Measurements from ENCODE around the gene SLC22A15. TPM values are rescaled to one million over a fixed set of nuclear protein-coding genes. Genes with fewer than 3 reads are reported as not detected.

Gene SLC22A15
- polyA plus RNA-seq, 2 of the 4 experiments (the other 2 are of a cell fraction) = 0.81 to 2.5 TPM

DNA sequence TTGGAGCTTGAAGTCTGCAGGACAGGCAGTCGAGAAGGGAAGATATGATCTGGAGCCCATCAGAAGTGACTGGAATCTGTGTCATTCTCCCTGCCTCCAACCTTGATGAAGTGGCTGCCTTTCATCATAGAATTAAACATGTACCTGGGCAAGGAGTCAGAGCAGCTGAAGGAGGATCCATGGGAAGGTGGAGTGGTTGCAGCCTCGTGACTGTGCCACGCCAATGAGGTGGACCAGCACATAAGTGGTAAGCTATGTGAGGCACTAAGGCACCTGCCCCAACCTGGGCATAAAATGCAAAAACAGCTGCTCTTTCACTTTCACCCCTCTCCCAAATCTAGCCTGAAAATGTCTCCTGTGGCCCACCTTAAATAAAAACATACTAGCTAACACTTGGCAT lies 7.3 kb downstream of the SLC22A15 start:
- CTCF ChIA-PET = interaction anchor here (0.6 to 3.0 kb wide), 3 partner anchors 63 to 375 kb away, joined by 3 to 11 read pairs (median 3); no protein-coding TSS in a partner anchor
- Histone ChIP-seq H3K9me3 (no peaks in the 10 kb centered on the region), H3K4me3 (no peak overlapping the region), H3K4me1 (peaks cover 2% of the 10 kb centered on the region; the same call in 2 of the 3 replicates), H3K4me2 (no peak overlapping the region), H3K27ac (no peak overlapping the region)
- FAIRE-seq (no peak), DNase-seq (ENCODE audit: low read depth in 1 of 2, low spot score in 1 of 2) (no peak), ATAC-seq (no peak)
- TF ChIP-seq TP53 (CRISPR knock-in tag; IDR thresholded peaks at IDR 0.05) (no peak), MAZ (IDR thresholded peaks at IDR 0.05; ENCODE audit: borderline replicate concordance, low read depth, low read length) (no peak), RCOR1 (IDR thresholded peaks at IDR 0.05; ENCODE audit: low read depth, low read length) (no peak), MAFK (IDR thresholded peaks at IDR 0.05; ENCODE audit: partially characterized antibody) (no peak)
- TF ChIP-seq, protein P1, sequence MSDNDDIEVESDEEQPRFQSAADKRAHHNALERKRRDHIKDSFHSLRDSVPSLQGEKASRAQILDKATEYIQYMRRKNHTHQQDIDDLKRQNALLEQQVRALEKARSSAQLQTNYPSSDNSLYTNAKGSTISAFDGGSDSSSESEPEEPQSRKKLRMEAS (IDR thresholded peaks at IDR 0.05) = no peak
- TF ChIP-seq, protein P2, sequence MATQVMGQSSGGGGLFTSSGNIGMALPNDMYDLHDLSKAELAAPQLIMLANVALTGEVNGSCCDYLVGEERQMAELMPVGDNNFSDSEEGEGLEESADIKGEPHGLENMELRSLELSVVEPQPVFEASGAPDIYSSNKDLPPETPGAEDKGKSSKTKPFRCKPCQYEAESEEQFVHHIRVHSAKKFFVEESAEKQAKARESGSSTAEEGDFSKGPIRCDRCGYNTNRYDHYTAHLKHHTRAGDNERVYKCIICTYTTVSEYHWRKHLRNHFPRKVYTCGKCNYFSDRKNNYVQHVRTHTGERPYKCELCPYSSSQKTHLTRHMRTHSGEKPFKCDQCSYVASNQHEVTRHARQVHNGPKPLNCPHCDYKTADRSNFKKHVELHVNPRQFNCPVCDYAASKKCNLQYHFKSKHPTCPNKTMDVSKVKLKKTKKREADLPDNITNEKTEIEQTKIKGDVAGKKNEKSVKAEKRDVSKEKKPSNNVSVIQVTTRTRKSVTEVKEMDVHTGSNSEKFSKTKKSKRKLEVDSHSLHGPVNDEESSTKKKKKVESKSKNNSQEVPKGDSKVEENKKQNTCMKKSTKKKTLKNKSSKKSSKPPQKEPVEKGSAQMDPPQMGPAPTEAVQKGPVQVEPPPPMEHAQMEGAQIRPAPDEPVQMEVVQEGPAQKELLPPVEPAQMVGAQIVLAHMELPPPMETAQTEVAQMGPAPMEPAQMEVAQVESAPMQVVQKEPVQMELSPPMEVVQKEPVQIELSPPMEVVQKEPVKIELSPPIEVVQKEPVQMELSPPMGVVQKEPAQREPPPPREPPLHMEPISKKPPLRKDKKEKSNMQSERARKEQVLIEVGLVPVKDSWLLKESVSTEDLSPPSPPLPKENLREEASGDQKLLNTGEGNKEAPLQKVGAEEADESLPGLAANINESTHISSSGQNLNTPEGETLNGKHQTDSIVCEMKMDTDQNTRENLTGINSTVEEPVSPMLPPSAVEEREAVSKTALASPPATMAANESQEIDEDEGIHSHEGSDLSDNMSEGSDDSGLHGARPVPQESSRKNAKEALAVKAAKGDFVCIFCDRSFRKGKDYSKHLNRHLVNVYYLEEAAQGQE (IDR thresholded peaks at IDR 0.05) = no peak
- TF ChIP-seq, protein P3, sequence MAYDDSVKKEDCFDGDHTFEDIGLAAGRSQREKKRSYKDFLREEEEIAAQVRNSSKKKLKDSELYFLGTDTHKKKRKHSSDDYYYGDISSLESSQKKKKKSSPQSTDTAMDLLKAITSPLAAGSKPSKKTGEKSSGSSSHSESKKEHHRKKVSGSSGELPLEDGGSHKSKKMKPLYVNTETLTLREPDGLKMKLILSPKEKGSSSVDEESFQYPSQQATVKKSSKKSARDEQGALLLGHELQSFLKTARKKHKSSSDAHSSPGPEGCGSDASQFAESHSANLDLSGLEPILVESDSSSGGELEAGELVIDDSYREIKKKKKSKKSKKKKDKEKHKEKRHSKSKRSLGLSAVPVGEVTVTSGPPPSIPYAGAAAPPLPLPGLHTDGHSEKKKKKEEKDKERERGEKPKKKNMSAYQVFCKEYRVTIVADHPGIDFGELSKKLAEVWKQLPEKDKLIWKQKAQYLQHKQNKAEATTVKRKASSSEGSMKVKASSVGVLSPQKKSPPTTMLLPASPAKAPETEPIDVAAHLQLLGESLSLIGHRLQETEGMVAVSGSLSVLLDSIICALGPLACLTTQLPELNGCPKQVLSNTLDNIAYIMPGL (CRISPR knock-in tag; IDR thresholded peaks at IDR 0.05; ENCODE audit: borderline replicate concordance) = no peak
- POLR2A ChIA-PET = no interaction called here
- 83% methylated on average over 1 of the region's 3 CpGs for WGBS (ENCODE audit: missing lambda C conversion rate)

DNA sequence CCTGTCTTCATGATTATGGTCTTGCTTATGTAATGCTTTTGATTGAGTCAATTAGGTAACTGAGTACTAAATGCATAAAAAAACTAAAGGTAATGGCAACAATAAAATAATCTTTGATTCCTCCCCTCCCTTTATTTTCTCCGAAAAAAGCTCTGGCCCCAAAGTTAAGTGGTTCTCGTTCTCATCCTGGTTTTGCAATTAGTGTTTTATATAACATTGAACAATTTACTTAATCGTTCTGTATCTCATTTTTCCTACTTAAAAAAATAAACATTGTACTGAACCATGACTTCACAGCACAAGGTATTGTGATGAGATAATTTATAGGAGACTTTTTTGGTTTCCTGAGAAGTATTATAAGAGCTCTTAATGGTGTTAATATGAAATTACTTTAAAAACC lies 11.3 kb downstream of the SLC22A15 start:
- no peak overlapping the region for H3K27ac ChIP-seq
- no peaks in the 10 kb centered on the region for H3K4me1 ChIP-seq
- WGBS (ENCODE audit: missing lambda C conversion rate) = 73% methylated on average over 3 of the region's 3 CpGs
- no peak for ATAC-seq
- POLR2A ChIA-PET = no interaction called here
- CTCF ChIA-PET = no interaction called here
- no peak overlapping the region for H3K4me2 ChIP-seq
- H3K4me3 ChIP-seq = no peak overlapping the region
- no peak for FAIRE-seq
- TF ChIP-seq TFCP2L1 (CRISPR knock-in tag; IDR thresholded peaks at IDR 0.05) (no peak), MYC (IDR thresholded peaks at IDR 0.05; ENCODE audit: borderline replicate concordance, low read length) (no peak), KDM1A (IDR thresholded peaks at IDR 0.05; ENCODE audit: low read depth) (no peak), GATA3 (IDR thresholded peaks at IDR 0.05; ENCODE audit: borderline replicate concordance) (no peak), POLR2A (IDR thresholded peaks at IDR 0.05; ENCODE audit: low read length) (no peak), FOSL2 (IDR thresholded peaks at IDR 0.05) (no peak), FOSL2 (CRISPR knock-in tag; IDR thresholded peaks at IDR 0.05) (no peak), ZFP36 (IDR thresholded peaks at IDR 0.05; ENCODE audit: borderline replicate concordance, partially characterized antibody) (no peak), EHMT2 (IDR thresholded peaks at IDR 0.05; ENCODE audit: low read depth) (no peak), RARB (CRISPR knock-in tag; IDR thresholded peaks at IDR 0.05) (no peak), KDM5A (IDR thresholded peaks at IDR 0.05) (no peak), HDAC2 (IDR thresholded peaks at IDR 0.05) (no peak), FOXS1 (CRISPR knock-in tag; IDR thresholded peaks at IDR 0.05) (no peak), HOXB13 (CRISPR knock-in tag; IDR thresholded peaks at IDR 0.05; ENCODE audit: low read depth) (no peak), SMC3 (IDR thresholded peaks at IDR 0.05) (no peak), ZSCAN20 (CRISPR knock-in tag; IDR thresholded peaks at IDR 0.05) (no peak), ESRRA (IDR thresholded peaks at IDR 0.05; ENCODE audit: borderline replicate concordance, low read length) (no peak)
- TF ChIP-seq, protein P3 (CRISPR knock-in tag; IDR thresholded peaks at IDR 0.05; ENCODE audit: borderline replicate concordance) = no peak
- TF ChIP-seq, protein P4, sequence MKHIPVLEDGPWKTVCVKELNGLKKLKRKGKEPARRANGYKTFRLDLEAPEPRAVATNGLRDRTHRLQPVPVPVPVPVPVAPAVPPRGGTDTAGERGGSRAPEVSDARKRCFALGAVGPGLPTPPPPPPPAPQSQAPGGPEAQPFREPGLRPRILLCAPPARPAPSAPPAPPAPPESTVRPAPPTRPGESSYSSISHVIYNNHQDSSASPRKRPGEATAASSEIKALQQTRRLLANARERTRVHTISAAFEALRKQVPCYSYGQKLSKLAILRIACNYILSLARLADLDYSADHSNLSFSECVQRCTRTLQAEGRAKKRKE (CRISPR knock-in tag; IDR thresholded peaks at IDR 0.05; ENCODE audit: low read depth) = no peak
- TF ChIP-seq, protein P2 (IDR thresholded peaks at IDR 0.05) = no peak
- DNase-seq (ENCODE audit: low read depth in 1 of 2, low spot score in 1 of 2) = no peak
- H3K9me3 ChIP-seq = no peaks in the 10 kb centered on the region

All from A549 (cell line).